Neural progenitor cell (in vitro differentiated cells): Measurements from ENCODE around the gene SLC25A22.

Source experiments
- CTCF ChIP-seq: fragments of 200-600 bp; sonication (generic); IDR thresholded peaks from 2 replicates; pipeline ENCODE4 v1.5.1; 2017; ENCODE audit warnings: antibody characterized with exemption, mild to moderate bottlenecking
- EZH2phosphoT487 ChIP-seq: fragments of 200-600 bp; sonication (generic); IDR thresholded peaks from 2 replicates; pipeline ENCODE4 v1.6.1; 2017; ENCODE audit warnings: antibody characterized with exemption

GRCh38 chr11:762421-763072, 35.5 kb downstream of the SLC25A22 start:
- peak; percentile 17 for TF ChIP-seq CTCF
- TF ChIP-seq EZH2phosphoT487 = no peak
